Posterior cingulate gyrus (tissue), 11 donors: ENCODE measurements around the gene IFIT5.
A peak's percentile ranks its signal among the peaks of the same experiment; 100 is the strongest.
"Not testable (repeated sequence)": the region's sequence is repeated elsewhere in the genome, so short reads cannot be mapped to it uniquely, and the experiment has no call there.

Experiments
- DNase-seq, 10 donors: peaks; one replicate each; pipeline versions ENCODE4 v3.0.0 to v3.0.0-alpha.2; 2020 to 2021; ENCODE audit warnings: mixed read lengths in 3 of 10
- intact Hi-C: fragments of 100-400 bp; cut with DNase I; formaldehyde crosslinking; loops from one replicate; pipeline ENCODE4 v1.15.1; 2023

The IFIT5 gene

GRCh38 chr10:89425000-89425399 is 10.6 kb downstream of the IFIT5 start:
- DNase-seq: no peak
- intact Hi-C loops: loop anchor here (5.0 to 10.0 kb wide), 3 partner anchors 220 to 1447 kb away; partner anchors contain the start of genes KIF20B, PANK1 and RPP30

- no peak for DNase-seq
- intact Hi-C loops: loop anchor here (2.0 to 10.0 kb wide), 4 partner anchors 138 to 1446 kb away; partner anchors contain the start of genes KIF20B, PANK1 and RPP30
These were observed 12.0 kb downstream of the IFIT5 start for GRCh38 chr10:89426230-89426868.

- no peak for DNase-seq
- intact Hi-C loops: loop anchor here (2.0 to 10.0 kb wide), 4 partner anchors 137 to 1445 kb away; partner anchors contain the start of genes KIF20B, PANK1 and RPP30
These were observed 13.3 kb downstream of the IFIT5 start for GRCh38 chr10:89427629-89428028.

GRCh38 chr10:89428877-89429276 is 14.5 kb downstream of the IFIT5 start:
- intact Hi-C loops: loop anchor here (5.0 to 10.0 kb wide), 3 partner anchors 216 to 1443 kb away; partner anchors contain the start of genes KIF20B, PANK1 and RPP30
- DNase-seq: no peak

- DNase-seq: no peak
These were observed 17.6 kb downstream of the IFIT5 start for GRCh38 chr10:89431977-89432376.

GRCh38 chr10:89438525-89438924 is 24.2 kb downstream of the IFIT5 start:
- intact Hi-C loops: no loop called here
- no peak for DNase-seq

More at GRCh38 chr10:89431977-89432376, 17.6 kb downstream of the IFIT5 start:
- intact Hi-C loops: no loop called here

- DNase-seq: no peak
- intact Hi-C loops: no loop called here
These were observed 26.1 kb downstream of the IFIT5 start for GRCh38 chr10:89440226-89441009.

- DNase-seq: no peak
- intact Hi-C loops: no loop called here
These were observed 27.9 kb downstream of the IFIT5 start for GRCh38 chr10:89442289-89442688.

- peak in 1 of 10 donors; percentile 63 for DNase-seq
- intact Hi-C loops: not testable (repeated sequence)
These were observed 30.5 kb downstream of the IFIT5 start for GRCh38 chr10:89444819-89445218.

- intact Hi-C loops: no loop called here
- DNase-seq: no peak
These were observed 36.5 kb downstream of the IFIT5 start for GRCh38 chr10:89450901-89451300.

- intact Hi-C loops: no loop called here
- no peak for DNase-seq
These were observed 37.8 kb downstream of the IFIT5 start for GRCh38 chr10:89452193-89452592.

- DNase-seq: no peak
- intact Hi-C loops: no loop called here
These were observed 40.4 kb downstream of the IFIT5 start for GRCh38 chr10:89454561-89455347.

GRCh38 chr10:89458291-89458690 is 43.9 kb downstream of the IFIT5 start:
- intact Hi-C loops: no loop called here
- DNase-seq: no peak

- intact Hi-C loops: no loop called here
- DNase-seq: no peak
These were observed 44.4 kb downstream of the IFIT5 start for GRCh38 chr10:89458784-89459183.

- intact Hi-C loops: no loop called here
These were observed 49.6 kb downstream of the IFIT5 start for GRCh38 chr10:89463846-89464537.

GRCh38 chr10:89465196-89465595 is 50.8 kb downstream of the IFIT5 start:
- intact Hi-C loops: no loop called here
- no peak for DNase-seq

More at GRCh38 chr10:89463846-89464537, 49.6 kb downstream of the IFIT5 start:
- DNase-seq: no peak

- DNase-seq: no peak
- intact Hi-C loops: no loop called here
These were observed 52.2 kb downstream of the IFIT5 start for GRCh38 chr10:89466599-89467035.

- intact Hi-C loops: no loop called here
- DNase-seq: no peak
These were observed 54.0 kb downstream of the IFIT5 start for GRCh38 chr10:89468191-89468965.

- intact Hi-C loops: no loop called here
- no peak for DNase-seq
These were observed 55.1 kb downstream of the IFIT5 start for GRCh38 chr10:89469517-89469916.
